ENCODE measurements around the gene ZDHHC3.

GRCh38 chr3:44969828-44970179 lies 6.2 kb downstream of the ZDHHC3 start:
- TF ChIP-seq, protein P1, sequence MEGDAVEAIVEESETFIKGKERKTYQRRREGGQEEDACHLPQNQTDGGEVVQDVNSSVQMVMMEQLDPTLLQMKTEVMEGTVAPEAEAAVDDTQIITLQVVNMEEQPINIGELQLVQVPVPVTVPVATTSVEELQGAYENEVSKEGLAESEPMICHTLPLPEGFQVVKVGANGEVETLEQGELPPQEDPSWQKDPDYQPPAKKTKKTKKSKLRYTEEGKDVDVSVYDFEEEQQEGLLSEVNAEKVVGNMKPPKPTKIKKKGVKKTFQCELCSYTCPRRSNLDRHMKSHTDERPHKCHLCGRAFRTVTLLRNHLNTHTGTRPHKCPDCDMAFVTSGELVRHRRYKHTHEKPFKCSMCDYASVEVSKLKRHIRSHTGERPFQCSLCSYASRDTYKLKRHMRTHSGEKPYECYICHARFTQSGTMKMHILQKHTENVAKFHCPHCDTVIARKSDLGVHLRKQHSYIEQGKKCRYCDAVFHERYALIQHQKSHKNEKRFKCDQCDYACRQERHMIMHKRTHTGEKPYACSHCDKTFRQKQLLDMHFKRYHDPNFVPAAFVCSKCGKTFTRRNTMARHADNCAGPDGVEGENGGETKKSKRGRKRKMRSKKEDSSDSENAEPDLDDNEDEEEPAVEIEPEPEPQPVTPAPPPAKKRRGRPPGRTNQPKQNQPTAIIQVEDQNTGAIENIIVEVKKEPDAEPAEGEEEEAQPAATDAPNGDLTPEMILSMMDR (IDR thresholded peaks at IDR 0.05) = no peak
- no peak for TF ChIP-seq POLR2A (IDR thresholded peaks at IDR 0.05)
- TF ChIP-seq EP300 (IDR thresholded peaks at IDR 0.05) = no peak
